Measurements from ENCODE around the gene RBM18.

RBM18 gene

GRCh38 chr9:122197882-122198281 is 66.8 kb downstream of the RBM18 start:
- no peak for TF ChIP-seq CTCF (IDR thresholded peaks at IDR 0.05; ENCODE audit: low read depth, low read length, missing control alignments)

GRCh38 chr9:122197426-122197825 is 67.2 kb downstream of the RBM18 start:
- Histone ChIP-seq H3K36me3 (replicated peaks) (no peaks in the 10 kb centered on the region), H3K27me3 (replicated peaks) (peaks cover 9% of the 10 kb centered on the region), H3K27ac (no peak overlapping the region), H3K4me3 (ENCODE audit: low read depth, low read length) (no peak overlapping the region)
- in situ Hi-C loops (cut with HindIII; ENCODE audit: low pct_ligation_motif_present, low sequenced_read_pairs): no loop called here
- no peak for TF ChIP-seq CTCF (IDR thresholded peaks at IDR 0.05; ENCODE audit: low read depth, low read length, missing control alignments)
- no peak for DNase-seq

More at GRCh38 chr9:122197882-122198281, 66.8 kb downstream of the RBM18 start:
- no peaks in the 10 kb centered on the region for H3K36me3 ChIP-seq (replicated peaks)
- in situ Hi-C loops (cut with HindIII; ENCODE audit: low pct_ligation_motif_present, low sequenced_read_pairs): no loop called here
- peaks cover 9% of the 10 kb centered on the region for H3K27me3 ChIP-seq (replicated peaks)
- no peak for DNase-seq
- H3K4me3 ChIP-seq (ENCODE audit: low read depth, low read length): no peak overlapping the region
- H3K27ac ChIP-seq: no peak overlapping the region

- H3K4me3 ChIP-seq (ENCODE audit: low read depth, low read length): no peak overlapping the region
- no peaks in the 10 kb centered on the region for H3K36me3 ChIP-seq (replicated peaks)
- no peak overlapping the region for H3K27ac ChIP-seq
- in situ Hi-C loops (cut with HindIII; ENCODE audit: low pct_ligation_motif_present, low sequenced_read_pairs): no loop called here
- H3K27me3 ChIP-seq (replicated peaks): peaks cover 9% of the 10 kb centered on the region
- no peak for TF ChIP-seq CTCF (IDR thresholded peaks at IDR 0.05; ENCODE audit: low read depth, low read length, missing control alignments)
- DNase-seq: no peak
These were observed 68.8 kb downstream of the RBM18 start for GRCh38 chr9:122195875-122196274.

GRCh38 chr9:122193651-122194050 is 71.0 kb downstream of the RBM18 start:
- H3K27ac ChIP-seq: no peak overlapping the region
- in situ Hi-C loops (cut with HindIII; ENCODE audit: low pct_ligation_motif_present, low sequenced_read_pairs): no loop called here
- peaks cover 9% of the 10 kb centered on the region for H3K27me3 ChIP-seq (replicated peaks)
- no peak overlapping the region for H3K4me3 ChIP-seq (ENCODE audit: low read depth, low read length)
- no peak for TF ChIP-seq CTCF (IDR thresholded peaks at IDR 0.05; ENCODE audit: low read depth, low read length, missing control alignments)
- no peaks in the 10 kb centered on the region for H3K36me3 ChIP-seq (replicated peaks)
- no peak for DNase-seq

- in situ Hi-C loops (cut with HindIII; ENCODE audit: low pct_ligation_motif_present, low sequenced_read_pairs): no loop called here
These were observed 71.6 kb downstream of the RBM18 start for GRCh38 chr9:122192914-122193525.

More at GRCh38 chr9:122192914-122193525, 71.6 kb downstream of the RBM18 start:
- H3K27ac ChIP-seq: no peak overlapping the region
- H3K27me3 ChIP-seq (replicated peaks): peaks cover 9% of the 10 kb centered on the region
- H3K36me3 ChIP-seq (replicated peaks): no peaks in the 10 kb centered on the region
- DNase-seq: peak; percentile 2
- TF ChIP-seq CTCF (IDR thresholded peaks at IDR 0.05; ENCODE audit: low read depth, low read length, missing control alignments): no peak
- no peak overlapping the region for H3K4me3 ChIP-seq (ENCODE audit: low read depth, low read length)
